ENCODE results near the gene ENAH. TPM values are rescaled to one million over a fixed set of nuclear protein-coding genes. Genes with fewer than 3 reads are reported as not detected.
A peak's percentile ranks its signal among the peaks of the same experiment; 100 is the strongest.

Gene ENAH
- total and polyA plus RNA-seq, 2 experiments from 2014 or later: 109 to 184 TPM

GRCh38 chr1:225608014-225608796 lies 44.7 kb downstream of the ENAH start (continued):
- TF ChIP-seq ZNF462 (CRISPR knock-in tag; IDR thresholded peaks at IDR 0.05) (no peak), JUNB (IDR thresholded peaks at IDR 0.05; ENCODE audit: unreplicated experiment) (no peak), ZNF331 (CRISPR knock-in tag; IDR thresholded peaks at IDR 0.05; ENCODE audit: low read depth) (no peak)

GRCh38 chr1:225607355-225607754 lies 45.6 kb downstream of the ENAH start:
- 0 out of 2 replicates have a peak overlapping the region, but pooled peaks have one; percentile 52 for H3K27ac Mint-ChIP-seq
- DNase-seq (ENCODE audit: low spot score): no peak
- TF ChIP-seq CTCF (conservative IDR thresholded peaks at IDR 0.05; ENCODE audit: low read depth in 2 of 2) (no peak), ZNF114 (CRISPR knock-in tag; IDR thresholded peaks at IDR 0.05) (no peak), CREB1 (CRISPR knock-in tag; IDR thresholded peaks at IDR 0.05; ENCODE audit: low read depth) (no peak), EZH2phosphoT487 (IDR thresholded peaks at IDR 0.05; ENCODE audit: unreplicated experiment) (no peak), STAT1 (IDR thresholded peaks at IDR 0.05; ENCODE audit: unreplicated experiment) (no peak), ETS1 (IDR thresholded peaks at IDR 0.05) (no peak), NANOG (IDR thresholded peaks at IDR 0.05; ENCODE audit: borderline replicate concordance) (no peak)

More at GRCh38 chr1:225607355-225607754, 45.6 kb downstream of the ENAH start:
- Mint-ChIP-seq H3K27me3 (ENCODE audit: insufficient read depth, low read depth, poor library complexity) (peaks cover 7% of the 10 kb centered on the region), H3K4me3 (peak overlapping the region; percentile 5; the same call in 1 of the 3 replicates), H3K36me3 (ENCODE audit: low read depth) (peaks cover 6% of the 10 kb centered on the region), H3K4me1 (peaks cover 50% of the 10 kb centered on the region), H3K9me3 (no peaks in the 10 kb centered on the region)
- Histone ChIP-seq H3K4me3 (no peak overlapping the region), H3K4me1 (ENCODE audit: insufficient read depth) (peaks cover 37% of the 10 kb centered on the region), H3K9me2 (ENCODE audit: insufficient read depth) (no peaks in the 10 kb centered on the region), H3F3A (replicated peaks; ENCODE audit: low read depth) (no peaks in the 10 kb centered on the region), H3K4me2 (0 out of 2 replicates have a peak overlapping the region, but pooled peaks have one; percentile 6), H3K27me3 (ENCODE audit: insufficient read depth) (no peaks in the 10 kb centered on the region), H3K79me2 (replicated peaks; ENCODE audit: insufficient read depth) (peaks cover 100% of the 10 kb centered on the region), H3K36me3 (ENCODE audit: insufficient read depth) (no peaks in the 10 kb centered on the region), H4K20me1 (replicated peaks; ENCODE audit: insufficient read depth) (peaks cover 70% of the 10 kb centered on the region; the same call in 1 of the 2 replicates), H2AFZ (no peak overlapping the region), H3K27ac (ENCODE audit: low read depth) (no peak overlapping the region; the same call in 1 of the 2 replicates)
- ATAC-seq: peak; percentile 20; the same call in 2 of the 3 replicates
